Panc1 (cell line): ENCODE measurements around the gene ABCC3. TPM values are rescaled to one million over a fixed set of nuclear protein-coding genes. Genes with fewer than 3 reads are reported as not detected.

Experiments
- ATAC-seq: fragments of 200-7000 bp; cut with Tn5 transposase; 2 replicates; pipeline ENCODE4 v1.9.1; 2020; ENCODE audit warnings: mild to moderate bottlenecking, moderate library complexity
- BruUV-seq: library from RNA; stranded (reverse); fragments of 400-500 nt; replicated peaks from 2 replicates; lab custom pipeline; 2021; lab: Mats Ljungman, UMichigan
- CTCF ChIA-PET: fragments of 300-600 bp; sonication (Branson Sonifier 250); formaldehyde crosslinking; loops from one replicate; lab custom pipeline; 2022; ENCODE audit warnings: antibody characterized with exemption; lab: Charles Lee
- POLR2A ChIA-PET: fragments of 300-600 bp; sonication (Branson Sonifier 250); formaldehyde crosslinking; loops from one replicate; lab custom pipeline; 2022; ENCODE audit warnings: antibody characterized with exemption; lab: Charles Lee
- DNase-seq: peaks from one replicate; pipeline ENCODE4 v3.0.0-alpha.2; 2010; ENCODE audit warnings: low read depth, low spot score
- H3K27ac ChIP-seq: 2 replicates; pipeline ENCODE4 v1.5.1; 2011; ENCODE audit warnings: mild to moderate bottlenecking, low read length, inconsistent platforms
- H3K27me3 ChIP-seq: fragments of 200-500 bp; sonication (Bioruptor generic); 2 replicates; pipeline ENCODE4 v1.6.0; 2014; ENCODE audit warnings: low read length, inconsistent platforms; ENCODE audit not compliant: control insufficient read depth, insufficient read depth
- H3K36me3 ChIP-seq: fragments of 200-500 bp; sonication (Bioruptor generic); 2 replicates; pipeline ENCODE4 v1.5.1; 2014; ENCODE audit warnings: inconsistent platforms, mild to moderate bottlenecking, low read length, moderate library complexity; ENCODE audit not compliant: control insufficient read depth, insufficient read depth
- H3K4me1 ChIP-seq: 2 replicates; pipeline ENCODE4 v1.5.1; 2011; ENCODE audit warnings: inconsistent platforms, mild to moderate bottlenecking, low read length, moderate library complexity; ENCODE audit not compliant: control insufficient read depth, insufficient read depth
- H3K4me3 ChIP-seq, 2 experiments: 2 replicates each; pipeline ENCODE4 v1.5.1; 2011 to 2012; ENCODE audit warnings: low read depth in 2 of 2, low read length in 2 of 2, mild to moderate bottlenecking in 2 of 2, inconsistent platforms in 1 of 2, moderate library complexity in 1 of 2
- H3K9me3 ChIP-seq: fragments of 200-500 bp; sonication (Bioruptor generic); 2 replicates; pipeline ENCODE4 v1.5.1; 2014; ENCODE audit warnings: low read depth, mild to moderate bottlenecking, inconsistent platforms, low read length, moderate library complexity; ENCODE audit not compliant: control insufficient read depth, insufficient read depth
- POLR2AphosphoS5 ChIP-seq: IDR thresholded peaks from 2 replicates; pipeline ENCODE4 v1.6.1; 2012; ENCODE audit warnings: mild to moderate bottlenecking, low read depth, low read length, moderate library complexity
- SIN3A ChIP-seq: IDR thresholded peaks from 2 replicates; pipeline ENCODE4 v1.6.1; 2012; ENCODE audit warnings: low read depth, mild to moderate bottlenecking, low read length, moderate library complexity, borderline replicate concordance; ENCODE audit not compliant: insufficient read depth
- TCF7L2 ChIP-seq: IDR thresholded peaks from 2 replicates; pipeline ENCODE4 v1.6.1; 2011; ENCODE audit warnings: mild to moderate bottlenecking, low read depth, low read length, inconsistent platforms
- in situ Hi-C: cut with HindIII; loops from 2 replicates; pipeline ENCODE4 v1.10.0; 2016; ENCODE audit warnings: low sequenced_read_pairs, low pct_unique_long_range_greater_than_20kb
- intact Hi-C: fragments of 100-400 bp; cut with micrococcal nuclease; formaldehyde crosslinking; loops from one replicate; pipeline ENCODE4 v1.10.0; 2022; ENCODE audit not compliant: unreplicated experiment
- total RNA-seq: library from RNA; stranded (reverse); gene quantifications from one replicate; pipeline ENCODE4 v1.2.1, GENCODE V29; 2021; ENCODE audit not compliant: unreplicated experiment
- TF ChIP-seq, protein P1 (sequence below), 2 experiments: IDR thresholded peaks; 2 replicates each; pipeline ENCODE4 v1.6.1; 2011 to 2012; ENCODE audit warnings: low read depth in 2 of 2, control low read depth in 1 of 2, low read length in 1 of 2, mild to moderate bottlenecking in 1 of 2, moderate library complexity in 1 of 2; ENCODE audit not compliant: insufficient read depth in 1 of 2
- TF ChIP-seq, protein P2 (sequence below): fragments of 450-650 bp; IDR thresholded peaks from 2 replicates; pipeline ENCODE4 v1.5.1; 2017; ENCODE audit warnings: mild to moderate bottlenecking

The ABCC3 gene
- total RNA-seq, 1 experiment from 2014 or later = 128 TPM

DNA sequence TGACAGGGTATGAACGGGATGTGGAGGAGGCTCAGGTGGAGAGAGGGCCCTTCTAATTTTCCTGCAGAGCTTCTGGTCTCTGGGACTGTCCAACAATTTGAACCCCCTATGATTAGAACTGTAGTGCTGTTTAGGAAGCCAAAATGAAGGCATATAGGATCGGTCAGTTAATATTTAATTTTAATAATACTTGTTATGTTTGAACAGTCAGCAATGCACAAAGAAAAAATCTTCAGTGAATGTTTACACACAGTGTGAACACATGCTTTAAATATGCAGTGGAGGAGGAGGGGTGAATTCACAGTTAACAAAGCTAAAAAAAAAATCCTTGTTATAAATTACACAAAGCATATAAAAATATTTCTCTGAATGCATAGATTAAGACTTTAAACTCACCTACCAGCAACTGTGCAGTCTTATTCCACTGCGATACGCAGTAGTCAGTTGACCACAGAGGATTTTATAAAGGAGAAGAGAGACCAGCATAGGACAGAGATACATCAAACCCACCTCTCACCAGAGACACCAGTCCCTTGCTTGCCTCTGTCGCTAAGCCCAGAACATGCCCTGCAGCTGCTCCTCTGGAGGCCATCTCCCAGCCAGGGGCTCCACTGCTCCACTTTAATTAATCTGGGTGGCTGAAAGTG lies 58.5 kb downstream of the ABCC3 start:
- intact Hi-C loops (loop anchor here (5.0 kb wide), 1 partner anchor 211 kb away; no protein-coding TSS in a partner anchor), in situ Hi-C loops (no loop called here)
- BruUV-seq = TSS peak; percentile 69
- peak; percentile 10; the same call in 1 of the 2 replicates for TF ChIP-seq POLR2AphosphoS5
- TF ChIP-seq SIN3A = no peak
- TF ChIP-seq TCF7L2 = no peak
- DNase-seq (no peak), ATAC-seq (0 out of 2 replicates have a peak, but pooled peaks have one; percentile 24)
- ChIA-PET CTCF (interaction anchor here (0.5 to 1.5 kb wide), 7 partner anchors 12 to 332 kb away, joined by 3 to 6 read pairs (median 4); no protein-coding TSS in a partner anchor), POLR2A (interaction anchor here (0.6 kb wide), 2 partner anchors 70 to 116 kb away, joined by 3 to 5 read pairs; no protein-coding TSS in a partner anchor)
- Histone ChIP-seq H3K9me3 (no peaks in the 10 kb centered on the region), H3K27ac (peak overlapping the region; percentile 29), H3K27me3 (no peaks in the 10 kb centered on the region), H3K4me3 (no peak overlapping the region), H3K36me3 (peaks cover 25% of the 10 kb centered on the region), H3K4me1 (peaks cover 67% of the 10 kb centered on the region)

DNA sequence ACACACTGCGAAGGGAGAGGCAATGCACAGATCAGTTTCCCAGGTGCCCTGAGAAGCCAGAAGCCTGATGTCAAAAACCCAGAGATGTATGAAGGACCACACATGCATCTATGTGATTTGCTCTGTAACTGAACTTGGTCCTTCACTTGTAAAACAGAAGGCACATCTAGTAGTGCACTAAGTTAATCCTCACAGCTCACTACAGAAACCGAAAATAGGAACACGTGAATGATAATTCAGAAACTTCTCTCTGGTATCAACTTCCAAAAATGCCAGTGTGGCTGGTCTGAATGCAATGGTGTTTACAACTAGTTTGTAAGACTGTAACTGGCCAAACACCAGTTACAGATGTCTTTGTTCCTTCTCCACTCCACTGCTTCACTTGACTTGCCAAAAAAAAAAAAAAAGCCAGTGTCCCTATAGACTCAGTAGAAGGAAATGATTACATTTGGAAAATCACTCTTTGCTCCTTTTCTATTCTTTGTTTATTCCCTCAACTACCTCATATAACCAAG lies 61.7 kb downstream of the ABCC3 start:
- ChIA-PET POLR2A (interaction anchor here (0.6 kb wide), 1 partner anchor 9 kb away, joined by 12 read pairs; no protein-coding TSS in a partner anchor), CTCF (interaction anchor here (0.7 to 1.5 kb wide), 3 partner anchors 14 to 66 kb away, joined by 3 read pairs; no protein-coding TSS in a partner anchor)
- no peaks in the 10 kb centered on the region for H3K9me3 ChIP-seq
- ATAC-seq = no peak
- TF ChIP-seq, protein P1, sequence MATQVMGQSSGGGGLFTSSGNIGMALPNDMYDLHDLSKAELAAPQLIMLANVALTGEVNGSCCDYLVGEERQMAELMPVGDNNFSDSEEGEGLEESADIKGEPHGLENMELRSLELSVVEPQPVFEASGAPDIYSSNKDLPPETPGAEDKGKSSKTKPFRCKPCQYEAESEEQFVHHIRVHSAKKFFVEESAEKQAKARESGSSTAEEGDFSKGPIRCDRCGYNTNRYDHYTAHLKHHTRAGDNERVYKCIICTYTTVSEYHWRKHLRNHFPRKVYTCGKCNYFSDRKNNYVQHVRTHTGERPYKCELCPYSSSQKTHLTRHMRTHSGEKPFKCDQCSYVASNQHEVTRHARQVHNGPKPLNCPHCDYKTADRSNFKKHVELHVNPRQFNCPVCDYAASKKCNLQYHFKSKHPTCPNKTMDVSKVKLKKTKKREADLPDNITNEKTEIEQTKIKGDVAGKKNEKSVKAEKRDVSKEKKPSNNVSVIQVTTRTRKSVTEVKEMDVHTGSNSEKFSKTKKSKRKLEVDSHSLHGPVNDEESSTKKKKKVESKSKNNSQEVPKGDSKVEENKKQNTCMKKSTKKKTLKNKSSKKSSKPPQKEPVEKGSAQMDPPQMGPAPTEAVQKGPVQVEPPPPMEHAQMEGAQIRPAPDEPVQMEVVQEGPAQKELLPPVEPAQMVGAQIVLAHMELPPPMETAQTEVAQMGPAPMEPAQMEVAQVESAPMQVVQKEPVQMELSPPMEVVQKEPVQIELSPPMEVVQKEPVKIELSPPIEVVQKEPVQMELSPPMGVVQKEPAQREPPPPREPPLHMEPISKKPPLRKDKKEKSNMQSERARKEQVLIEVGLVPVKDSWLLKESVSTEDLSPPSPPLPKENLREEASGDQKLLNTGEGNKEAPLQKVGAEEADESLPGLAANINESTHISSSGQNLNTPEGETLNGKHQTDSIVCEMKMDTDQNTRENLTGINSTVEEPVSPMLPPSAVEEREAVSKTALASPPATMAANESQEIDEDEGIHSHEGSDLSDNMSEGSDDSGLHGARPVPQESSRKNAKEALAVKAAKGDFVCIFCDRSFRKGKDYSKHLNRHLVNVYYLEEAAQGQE (IDR thresholded peaks at IDR 0.05; ENCODE audit: insufficient read depth in 1 of 2, low read depth in 2 of 2, low read length in 1 of 2) = no peak
- TF ChIP-seq TCF7L2 = no peak
- TF ChIP-seq, protein P2, sequence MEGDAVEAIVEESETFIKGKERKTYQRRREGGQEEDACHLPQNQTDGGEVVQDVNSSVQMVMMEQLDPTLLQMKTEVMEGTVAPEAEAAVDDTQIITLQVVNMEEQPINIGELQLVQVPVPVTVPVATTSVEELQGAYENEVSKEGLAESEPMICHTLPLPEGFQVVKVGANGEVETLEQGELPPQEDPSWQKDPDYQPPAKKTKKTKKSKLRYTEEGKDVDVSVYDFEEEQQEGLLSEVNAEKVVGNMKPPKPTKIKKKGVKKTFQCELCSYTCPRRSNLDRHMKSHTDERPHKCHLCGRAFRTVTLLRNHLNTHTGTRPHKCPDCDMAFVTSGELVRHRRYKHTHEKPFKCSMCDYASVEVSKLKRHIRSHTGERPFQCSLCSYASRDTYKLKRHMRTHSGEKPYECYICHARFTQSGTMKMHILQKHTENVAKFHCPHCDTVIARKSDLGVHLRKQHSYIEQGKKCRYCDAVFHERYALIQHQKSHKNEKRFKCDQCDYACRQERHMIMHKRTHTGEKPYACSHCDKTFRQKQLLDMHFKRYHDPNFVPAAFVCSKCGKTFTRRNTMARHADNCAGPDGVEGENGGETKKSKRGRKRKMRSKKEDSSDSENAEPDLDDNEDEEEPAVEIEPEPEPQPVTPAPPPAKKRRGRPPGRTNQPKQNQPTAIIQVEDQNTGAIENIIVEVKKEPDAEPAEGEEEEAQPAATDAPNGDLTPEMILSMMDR = no peak
- no peak overlapping the region for H3K4me3 ChIP-seq
- no peak for DNase-seq
- BruUV-seq = no TSS peak
- peaks cover 40% of the 10 kb centered on the region for H3K4me1 ChIP-seq
- intact Hi-C loops (no loop called here), in situ Hi-C loops (no loop called here)
- no peak overlapping the region for H3K27ac ChIP-seq
- H3K36me3 ChIP-seq = peaks cover 48% of the 10 kb centered on the region
- no peaks in the 10 kb centered on the region for H3K27me3 ChIP-seq
